Measurements from ENCODE around the gene SPRYD4.
A peak's percentile ranks its signal among the peaks of the same experiment; 100 is the strongest.

Gene SPRYD4

GRCh38 chr12:56518570-56518969, 50.2 kb downstream of the SPRYD4 start:
- no peak for DNase-seq (ENCODE audit: low spot score)
- TF ChIP-seq, protein P1, sequence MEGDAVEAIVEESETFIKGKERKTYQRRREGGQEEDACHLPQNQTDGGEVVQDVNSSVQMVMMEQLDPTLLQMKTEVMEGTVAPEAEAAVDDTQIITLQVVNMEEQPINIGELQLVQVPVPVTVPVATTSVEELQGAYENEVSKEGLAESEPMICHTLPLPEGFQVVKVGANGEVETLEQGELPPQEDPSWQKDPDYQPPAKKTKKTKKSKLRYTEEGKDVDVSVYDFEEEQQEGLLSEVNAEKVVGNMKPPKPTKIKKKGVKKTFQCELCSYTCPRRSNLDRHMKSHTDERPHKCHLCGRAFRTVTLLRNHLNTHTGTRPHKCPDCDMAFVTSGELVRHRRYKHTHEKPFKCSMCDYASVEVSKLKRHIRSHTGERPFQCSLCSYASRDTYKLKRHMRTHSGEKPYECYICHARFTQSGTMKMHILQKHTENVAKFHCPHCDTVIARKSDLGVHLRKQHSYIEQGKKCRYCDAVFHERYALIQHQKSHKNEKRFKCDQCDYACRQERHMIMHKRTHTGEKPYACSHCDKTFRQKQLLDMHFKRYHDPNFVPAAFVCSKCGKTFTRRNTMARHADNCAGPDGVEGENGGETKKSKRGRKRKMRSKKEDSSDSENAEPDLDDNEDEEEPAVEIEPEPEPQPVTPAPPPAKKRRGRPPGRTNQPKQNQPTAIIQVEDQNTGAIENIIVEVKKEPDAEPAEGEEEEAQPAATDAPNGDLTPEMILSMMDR (IDR thresholded peaks at IDR 0.05; ENCODE audit: extremely low read depth, missing control alignments), result no peak

DNA sequence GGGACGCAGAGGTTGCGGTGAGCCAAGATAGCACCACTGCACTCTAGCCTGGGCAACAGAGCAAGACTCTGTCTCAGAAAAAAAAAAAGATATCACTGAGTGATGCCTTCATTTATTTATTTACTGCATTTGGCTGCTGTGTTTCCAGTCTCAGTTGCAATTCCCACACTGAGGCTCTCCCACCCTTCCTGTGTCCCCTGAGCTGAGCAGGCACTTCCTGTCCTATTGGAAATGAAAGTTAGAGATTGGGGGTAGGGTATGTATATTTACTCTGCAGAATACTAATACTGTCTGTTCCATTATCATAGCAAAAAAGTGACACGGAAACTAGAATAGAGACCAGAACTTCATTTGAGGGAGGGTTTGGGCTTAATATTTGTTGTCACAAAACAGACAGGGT, 51.7 kb downstream of the SPRYD4 start:
- TF ChIP-seq, protein P1 (IDR thresholded peaks at IDR 0.05; ENCODE audit: extremely low read depth, missing control alignments), result no peak
- no peak for DNase-seq (ENCODE audit: low spot score)

GRCh38 chr12:56520506-56520905, 52.1 kb downstream of the SPRYD4 start:
- TF ChIP-seq, protein P1 (IDR thresholded peaks at IDR 0.05; ENCODE audit: extremely low read depth, missing control alignments), result no peak
- no peak for DNase-seq (ENCODE audit: low spot score)

DNA sequence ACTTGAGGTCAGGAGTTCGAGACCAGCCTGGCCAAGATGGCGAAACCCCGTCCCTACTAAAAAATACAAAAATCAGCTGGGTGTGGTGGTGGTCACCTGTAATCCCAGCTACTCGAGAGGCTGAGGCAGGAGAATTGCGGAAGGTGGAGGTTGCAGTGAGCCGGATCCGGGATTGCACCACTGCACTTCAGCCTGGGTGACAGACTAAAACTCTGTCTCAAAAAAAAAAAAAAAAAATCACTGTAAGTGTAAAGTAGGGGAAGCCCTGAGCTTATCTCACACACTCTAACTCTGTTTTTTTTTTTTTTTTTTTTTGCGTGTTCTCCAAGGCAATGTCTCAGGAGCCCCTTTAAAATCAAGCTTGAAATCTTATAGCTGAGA, 52.8 kb downstream of the SPRYD4 start:
- no peak for DNase-seq (ENCODE audit: low spot score)
- TF ChIP-seq, protein P1 (IDR thresholded peaks at IDR 0.05; ENCODE audit: extremely low read depth, missing control alignments), result no peak

GRCh38 chr12:56521590-56522371, 53.4 kb downstream of the SPRYD4 start, which contains the start of gene RBMS2:
TSS of gene RBMS2 (plus strand) at chr12:56521820. CDS start at chr12:56522024, 204 bp downstream.
- peak; percentile 62 for DNase-seq (ENCODE audit: low spot score)
- TF ChIP-seq, protein P1 (IDR thresholded peaks at IDR 0.05; ENCODE audit: extremely low read depth, missing control alignments), result no peak

DNA sequence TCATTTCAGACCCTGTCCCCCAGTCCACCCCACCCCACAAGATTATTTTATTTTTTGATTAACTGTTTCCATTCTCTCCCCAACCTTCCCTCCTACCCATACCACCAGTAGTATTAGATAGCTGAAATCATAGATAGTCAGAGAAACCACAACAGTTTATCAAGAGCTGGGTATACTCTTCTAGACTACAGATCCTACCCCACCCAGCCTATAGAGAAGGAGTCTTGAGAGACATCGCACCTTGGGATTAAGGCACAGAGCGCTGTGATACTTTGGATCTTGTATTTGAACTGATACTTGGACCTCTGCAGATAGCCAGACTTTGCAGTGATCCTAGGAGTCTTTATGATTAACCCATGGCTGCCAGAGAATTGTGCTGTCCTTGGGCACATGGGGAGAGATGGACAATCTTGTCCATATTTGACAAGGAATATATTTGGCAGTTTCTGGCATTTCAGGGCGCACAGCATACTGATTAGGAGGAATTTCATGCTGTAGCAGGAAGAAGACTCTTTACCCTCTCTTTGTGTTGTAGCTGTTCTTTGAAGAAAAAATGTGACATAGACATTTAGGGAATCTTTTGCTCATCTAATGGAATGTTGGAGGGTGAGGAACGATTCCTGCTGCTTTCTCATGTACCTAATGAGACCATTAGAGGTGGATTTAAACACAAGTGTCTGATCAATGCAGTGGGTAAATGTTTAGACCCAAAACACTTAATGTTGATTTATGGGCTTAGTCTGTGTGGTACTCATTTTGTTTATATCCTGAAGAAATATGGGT, 54.2 kb downstream of the SPRYD4 start:
- TF ChIP-seq, protein P1 (IDR thresholded peaks at IDR 0.05; ENCODE audit: extremely low read depth, missing control alignments), result no peak
- no peak for DNase-seq (ENCODE audit: low spot score)

GRCh38 chr12:56528846-56529245, 60.5 kb downstream of the SPRYD4 start:
- no peak for DNase-seq (ENCODE audit: low spot score)
- TF ChIP-seq, protein P1 (IDR thresholded peaks at IDR 0.05; ENCODE audit: extremely low read depth, missing control alignments), result no peak

Data from GM20000 (cell line).